Uterus (tissue), 4 donors: ENCODE results near the gene PCLO. TPM values are rescaled to one million over a fixed set of nuclear protein-coding genes. Genes with fewer than 3 reads are reported as not detected.

Experiments used
- DNase-seq, 2 donors: peaks; one replicate each; pipeline ENCODE4 v3.0.0-alpha.2; 2019 to 2020
- H3K27ac ChIP-seq, 2 donors: fragments of 200-600 bp; sonication (generic); 1 replicate in 1 of 2; 2 replicates in 1 of 2; pipeline ENCODE4 v1.5.1; 2016 to 2018
- H3K27me3 ChIP-seq, 2 donors: fragments of 200-600 bp; sonication (generic); one replicate each; pipeline ENCODE4 v1.5.1; 2018 to 2019; ENCODE audit warnings: control low read depth in 1 of 2
- H3K36me3 ChIP-seq, 2 donors: fragments of 200-600 bp; sonication (generic); one replicate each; pipeline ENCODE4 v1.5.1; 2019; ENCODE audit warnings: control low read depth in 1 of 2
- H3K4me1 ChIP-seq, 2 donors: fragments of 200-600 bp; sonication (generic); one replicate each; pipeline ENCODE4 v1.5.1; 2018 to 2019; ENCODE audit warnings: control low read depth in 1 of 2
- H3K4me3 ChIP-seq, 2 donors: fragments of 200-600 bp; sonication (generic); 1 replicate in 1 of 2; 2 replicates in 1 of 2; pipeline ENCODE4 v1.5.1; 2018 to 2019; ENCODE audit warnings: mild to moderate bottlenecking in 1 of 2
- H3K9me3 ChIP-seq, 2 donors: fragments of 200-600 bp; sonication (generic); one replicate each; pipeline ENCODE4 v1.5.1; 2019; ENCODE audit warnings: control low read depth in 1 of 2
- CTCF ChIP-seq, 4 experiments: fragments of 200-600 bp in 2 of 4; fragments of 450-650 bp in 2 of 4; sonication (generic) in 2 of 4; IDR thresholded peaks; one replicate each; pipeline ENCODE4 v1.5.1; 2016 to 2019; ENCODE audit warnings: antibody characterized with exemption in 4 of 4, mild to moderate bottlenecking in 2 of 4, moderate library complexity in 1 of 4
- POLR2A ChIP-seq, 2 donors: fragments of 450-650 bp; IDR thresholded peaks; one replicate each; pipeline ENCODE4 v1.6.1; 2016; ENCODE audit warnings: antibody characterized with exemption in 2 of 2, mild to moderate bottlenecking in 1 of 2, moderate library complexity in 1 of 2
- intact Hi-C: fragments of 100-400 bp; cut with DNase I; formaldehyde crosslinking; loops from one replicate; pipeline ENCODE4 v1.15.1; 2023; ENCODE audit warnings: low total_unique reads
- total RNA-seq, 4 donors: library from RNA; depleted of rRNA in 3 of 4; stranded (reverse); fragments of >200 nt in 3 of 4; gene quantifications; one replicate each; pipeline versions ENCODE4 v1.1.0 to v1.2.4, GENCODE V29; 2014 to 2023
- donor health status: DM: yes; HTN: yes; CAD: no.

PCLO gene
- total RNA-seq, 4 donors from 2014 or later: 0.26 to 4.4 (median 1.4) TPM

GRCh38 chr7:82821037-82821436, 341.6 kb downstream of the PCLO start:
- no peak for DNase-seq
- Histone ChIP-seq H3K4me1 (no peaks in the 10 kb centered on the region), H3K9me3 (no peaks in the 10 kb centered on the region), H3K36me3 (no peaks in the 10 kb centered on the region), H3K27ac (no peak overlapping the region), H3K4me3 (no peak overlapping the region), H3K27me3 (no peaks in the 10 kb centered on the region)
- intact Hi-C loops: no loop called here
- TF ChIP-seq CTCF (IDR thresholded peaks at IDR 0.05) (no peak), POLR2A (IDR thresholded peaks at IDR 0.05) (no peak)

GRCh38 chr7:82818171-82818570, 344.5 kb downstream of the PCLO start:
- Histone ChIP-seq H3K4me1 (no peaks in the 10 kb centered on the region), H3K27ac (no peak overlapping the region), H3K27me3 (no peaks in the 10 kb centered on the region), H3K36me3 (no peaks in the 10 kb centered on the region), H3K4me3 (no peak overlapping the region), H3K9me3 (no peaks in the 10 kb centered on the region)
- no peak for TF ChIP-seq CTCF (IDR thresholded peaks at IDR 0.05)
- TF ChIP-seq POLR2A (IDR thresholded peaks at IDR 0.05): no peak
- intact Hi-C loops: no loop called here
- DNase-seq: no peak

GRCh38 chr7:82816272-82816671, 346.4 kb downstream of the PCLO start:
- Histone ChIP-seq H3K4me3 (no peak overlapping the region), H3K27me3 (no peaks in the 10 kb centered on the region), H3K27ac (no peak overlapping the region), H3K36me3 (no peaks in the 10 kb centered on the region), H3K4me1 (no peaks in the 10 kb centered on the region), H3K9me3 (no peaks in the 10 kb centered on the region)
- TF ChIP-seq CTCF (IDR thresholded peaks at IDR 0.05) (no peak), POLR2A (IDR thresholded peaks at IDR 0.05) (no peak)
- no peak for DNase-seq
- intact Hi-C loops: no loop called here

GRCh38 chr7:82810558-82811259, 352.0 kb downstream of the PCLO start:
- H3K4me3 ChIP-seq: no peak overlapping the region
- H3K4me1 ChIP-seq: no peaks in the 10 kb centered on the region
- no peaks in the 10 kb centered on the region for H3K27me3 ChIP-seq
- no peak for DNase-seq
- TF ChIP-seq CTCF (IDR thresholded peaks at IDR 0.05) (peak in 3 of 4 experiments; percentile 18 to 31 (median 18)), POLR2A (IDR thresholded peaks at IDR 0.05) (no peak)
- H3K27ac ChIP-seq: no peak overlapping the region
- intact Hi-C loops: no loop called here
- H3K36me3 ChIP-seq: no peaks in the 10 kb centered on the region
- no peaks in the 10 kb centered on the region for H3K9me3 ChIP-seq

GRCh38 chr7:82808633-82809032, 354.1 kb downstream of the PCLO start:
- intact Hi-C loops: no loop called here
- no peak overlapping the region for H3K27ac ChIP-seq
- H3K9me3 ChIP-seq: no peaks in the 10 kb centered on the region
- no peaks in the 10 kb centered on the region for H3K4me1 ChIP-seq
- no peak for TF ChIP-seq CTCF (IDR thresholded peaks at IDR 0.05)
- no peak for DNase-seq
- H3K27me3 ChIP-seq: no peaks in the 10 kb centered on the region
- H3K4me3 ChIP-seq: no peak overlapping the region
- H3K36me3 ChIP-seq: no peaks in the 10 kb centered on the region
